Measurements from ENCODE around the gene FOXN1.

The FOXN1 gene

DNA sequence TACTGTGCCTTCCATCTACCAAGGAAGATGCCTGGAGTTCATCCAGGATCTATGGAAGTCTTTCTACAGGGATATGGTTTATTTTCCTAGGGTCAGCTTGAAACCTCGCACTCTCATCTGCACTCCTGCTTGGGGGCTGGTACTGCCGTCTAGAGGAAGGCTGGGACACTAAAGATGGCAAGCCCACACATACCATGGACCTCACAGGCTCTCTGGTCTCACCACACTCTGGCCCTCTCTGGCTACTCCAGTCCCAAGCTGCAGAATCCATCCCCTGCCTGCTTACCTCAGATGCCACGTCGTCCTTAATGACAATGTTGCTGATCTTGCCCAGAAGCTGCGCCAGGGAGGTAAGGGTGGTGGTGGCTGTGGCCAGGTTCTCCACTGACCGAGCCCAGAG lies 48.4 kb downstream of the FOXN1 start:
- Histone ChIP-seq H4K20me1 (ENCODE audit: insufficient read depth, low read length, poor library complexity, severe bottlenecking) (peaks cover 11% of the 10 kb centered on the region), H3K4me1 (ENCODE audit: insufficient read depth, low read length, poor library complexity, severe bottlenecking) (peaks cover 29% of the 10 kb centered on the region), H3K27me3 (ENCODE audit: insufficient read depth, low read length, poor library complexity, severe bottlenecking) (no peaks in the 10 kb centered on the region), H3K4me3 (ENCODE audit: low read length, poor library complexity, severe bottlenecking) (no peak overlapping the region), H3K9ac (ENCODE audit: low read depth, low read length, poor library complexity, severe bottlenecking) (no peak overlapping the region), H3K9me2 (replicated peaks; ENCODE audit: low read depth, low read length) (no peaks in the 10 kb centered on the region), H3K9me3 (ENCODE audit: insufficient read depth, low read depth, low read length) (no peaks in the 10 kb centered on the region), H3K79me2 (ENCODE audit: insufficient read depth, low read length) (peaks cover 11% of the 10 kb centered on the region; the same call in 1 of the 2 replicates), H3K36me3 (ENCODE audit: insufficient read depth, low read length) (peaks cover 59% of the 10 kb centered on the region; the same call in 1 of the 2 replicates), H3K4me2 (ENCODE audit: low read depth, low read length, poor library complexity, severe bottlenecking) (no peak overlapping the region), H3F3A (ENCODE audit: low read depth) (no peaks in the 10 kb centered on the region), H2AFZ (ENCODE audit: low read length) (no peak overlapping the region)
- TF ChIP-seq, protein P1, sequence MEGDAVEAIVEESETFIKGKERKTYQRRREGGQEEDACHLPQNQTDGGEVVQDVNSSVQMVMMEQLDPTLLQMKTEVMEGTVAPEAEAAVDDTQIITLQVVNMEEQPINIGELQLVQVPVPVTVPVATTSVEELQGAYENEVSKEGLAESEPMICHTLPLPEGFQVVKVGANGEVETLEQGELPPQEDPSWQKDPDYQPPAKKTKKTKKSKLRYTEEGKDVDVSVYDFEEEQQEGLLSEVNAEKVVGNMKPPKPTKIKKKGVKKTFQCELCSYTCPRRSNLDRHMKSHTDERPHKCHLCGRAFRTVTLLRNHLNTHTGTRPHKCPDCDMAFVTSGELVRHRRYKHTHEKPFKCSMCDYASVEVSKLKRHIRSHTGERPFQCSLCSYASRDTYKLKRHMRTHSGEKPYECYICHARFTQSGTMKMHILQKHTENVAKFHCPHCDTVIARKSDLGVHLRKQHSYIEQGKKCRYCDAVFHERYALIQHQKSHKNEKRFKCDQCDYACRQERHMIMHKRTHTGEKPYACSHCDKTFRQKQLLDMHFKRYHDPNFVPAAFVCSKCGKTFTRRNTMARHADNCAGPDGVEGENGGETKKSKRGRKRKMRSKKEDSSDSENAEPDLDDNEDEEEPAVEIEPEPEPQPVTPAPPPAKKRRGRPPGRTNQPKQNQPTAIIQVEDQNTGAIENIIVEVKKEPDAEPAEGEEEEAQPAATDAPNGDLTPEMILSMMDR (conservative IDR thresholded peaks at IDR 0.05; ENCODE audit: low read length) = no peak
- TF ChIP-seq EZH2phosphoT487 (IDR thresholded peaks at IDR 0.05; ENCODE audit: borderline replicate concordance) = no peak

DNA sequence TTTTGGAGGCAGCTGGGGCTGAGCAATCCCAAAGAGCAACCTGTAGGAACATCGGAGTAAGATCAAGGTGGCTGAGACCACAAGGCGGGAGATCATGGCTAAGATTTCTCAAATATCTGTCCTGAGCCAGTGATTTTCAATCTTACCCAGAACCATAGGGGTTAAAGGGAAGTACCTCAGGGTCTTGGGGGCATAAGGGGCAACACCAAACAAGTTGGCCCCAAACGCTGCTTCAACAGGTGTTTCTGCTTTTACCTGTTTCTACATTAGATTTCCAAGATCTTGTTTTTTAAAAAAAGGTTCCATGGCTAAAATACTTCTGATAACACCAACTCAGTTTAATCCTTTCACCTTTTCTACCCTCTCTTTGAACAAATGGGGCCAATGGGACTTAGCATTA lies 48.9 kb downstream of the FOXN1 start:
- peaks cover 11% of the 10 kb centered on the region; the same call in 1 of the 2 replicates for H3K79me2 ChIP-seq (ENCODE audit: insufficient read depth, low read length)
- TF ChIP-seq EZH2phosphoT487 (IDR thresholded peaks at IDR 0.05; ENCODE audit: borderline replicate concordance) = no peak
- TF ChIP-seq, protein P1 (conservative IDR thresholded peaks at IDR 0.05; ENCODE audit: low read length) = no peak
- H4K20me1 ChIP-seq (ENCODE audit: insufficient read depth, low read length, poor library complexity, severe bottlenecking) = peaks cover 11% of the 10 kb centered on the region
- H2AFZ ChIP-seq (ENCODE audit: low read length) = no peak overlapping the region
- no peaks in the 10 kb centered on the region for H3F3A ChIP-seq (ENCODE audit: low read depth)
- H3K4me3 ChIP-seq (ENCODE audit: low read length, poor library complexity, severe bottlenecking) = no peak overlapping the region
- H3K9ac ChIP-seq (ENCODE audit: low read depth, low read length, poor library complexity, severe bottlenecking) = no peak overlapping the region
- H3K4me2 ChIP-seq (ENCODE audit: low read depth, low read length, poor library complexity, severe bottlenecking) = no peak overlapping the region
- peaks cover 63% of the 10 kb centered on the region; the same call in 1 of the 2 replicates for H3K36me3 ChIP-seq (ENCODE audit: insufficient read depth, low read length)
- peaks cover 25% of the 10 kb centered on the region for H3K4me1 ChIP-seq (ENCODE audit: insufficient read depth, low read length, poor library complexity, severe bottlenecking)
- H3K9me2 ChIP-seq (replicated peaks; ENCODE audit: low read depth, low read length) = no peaks in the 10 kb centered on the region
- H3K9me3 ChIP-seq (ENCODE audit: insufficient read depth, low read depth, low read length) = no peaks in the 10 kb centered on the region
- H3K27me3 ChIP-seq (ENCODE audit: insufficient read depth, low read length, poor library complexity, severe bottlenecking) = no peaks in the 10 kb centered on the region

DNA sequence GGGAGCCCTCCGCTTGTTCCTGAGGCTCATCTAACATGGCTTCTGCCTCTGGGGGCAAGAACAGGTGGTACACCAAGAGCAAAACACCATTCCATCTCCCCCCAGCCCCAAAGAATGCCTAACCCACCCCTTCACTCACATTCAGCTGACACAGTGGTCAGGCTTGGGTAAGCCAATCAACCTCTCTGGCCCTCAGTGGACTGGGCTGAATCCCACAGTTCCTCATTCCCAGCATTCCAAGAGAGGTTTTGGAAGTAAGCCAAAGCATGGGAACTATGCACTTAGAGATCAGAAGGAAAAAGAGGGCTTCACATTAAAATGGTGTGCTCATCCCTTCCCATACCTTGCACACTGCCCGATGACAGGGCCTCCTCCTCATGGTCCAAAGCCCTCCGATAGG lies 57.3 kb downstream of the FOXN1 start:
- TF ChIP-seq, protein P1 (conservative IDR thresholded peaks at IDR 0.05; ENCODE audit: low read length) = no peak
- no peak for TF ChIP-seq EZH2phosphoT487 (IDR thresholded peaks at IDR 0.05; ENCODE audit: borderline replicate concordance)
- H3K4me3 ChIP-seq (ENCODE audit: low read length, poor library complexity, severe bottlenecking) = no peak overlapping the region
- no peak overlapping the region for H3K9ac ChIP-seq (ENCODE audit: low read depth, low read length, poor library complexity, severe bottlenecking)
- H4K20me1 ChIP-seq (ENCODE audit: insufficient read depth, low read length, poor library complexity, severe bottlenecking) = peaks cover 7% of the 10 kb centered on the region
- H3K79me2 ChIP-seq (ENCODE audit: insufficient read depth, low read length) = peaks cover 41% of the 10 kb centered on the region
- no peaks in the 10 kb centered on the region for H3K9me2 ChIP-seq (replicated peaks; ENCODE audit: low read depth, low read length)
- H2AFZ ChIP-seq (ENCODE audit: low read length) = no peak overlapping the region
- H3K4me2 ChIP-seq (ENCODE audit: low read depth, low read length, poor library complexity, severe bottlenecking) = no peak overlapping the region
- H3K4me1 ChIP-seq (ENCODE audit: insufficient read depth, low read length, poor library complexity, severe bottlenecking) = peaks cover 23% of the 10 kb centered on the region
- H3K27me3 ChIP-seq (ENCODE audit: insufficient read depth, low read length, poor library complexity, severe bottlenecking) = no peaks in the 10 kb centered on the region
- H3F3A ChIP-seq (ENCODE audit: low read depth) = no peaks in the 10 kb centered on the region
- peaks cover 37% of the 10 kb centered on the region; the same call in 1 of the 2 replicates for H3K36me3 ChIP-seq (ENCODE audit: insufficient read depth, low read length)
- no peaks in the 10 kb centered on the region for H3K9me3 ChIP-seq (ENCODE audit: insufficient read depth, low read depth, low read length)

All from Loucy (cell line).